ENCODE measurements around the gene SLC28A3. TPM values are rescaled to one million over a fixed set of nuclear protein-coding genes. Genes with fewer than 3 reads are reported as not detected.

SLC28A3 gene
- polyA plus RNA-seq, 1 experiment: 0.74 TPM

DNA sequence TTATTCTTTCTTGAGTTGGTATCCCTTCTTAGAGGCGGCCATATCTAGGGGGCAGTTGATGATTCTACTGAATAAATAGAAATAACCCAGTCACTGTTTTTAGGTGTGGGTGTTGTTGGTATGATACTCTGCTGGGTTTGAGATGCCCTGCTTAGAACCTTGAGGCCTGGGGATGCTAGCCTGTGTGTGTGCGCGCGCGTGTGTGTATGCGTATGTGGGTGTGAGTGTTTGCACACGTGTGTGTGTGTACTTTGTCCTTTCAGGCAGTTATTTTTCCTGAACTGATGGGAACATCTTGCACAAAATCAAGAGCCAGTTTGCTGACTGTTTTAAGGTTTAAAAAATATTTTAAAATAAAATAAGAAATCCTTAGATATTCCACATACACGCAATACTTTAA is 3.3 kb downstream of the SLC28A3 start:
- TF ChIP-seq, protein P1, sequence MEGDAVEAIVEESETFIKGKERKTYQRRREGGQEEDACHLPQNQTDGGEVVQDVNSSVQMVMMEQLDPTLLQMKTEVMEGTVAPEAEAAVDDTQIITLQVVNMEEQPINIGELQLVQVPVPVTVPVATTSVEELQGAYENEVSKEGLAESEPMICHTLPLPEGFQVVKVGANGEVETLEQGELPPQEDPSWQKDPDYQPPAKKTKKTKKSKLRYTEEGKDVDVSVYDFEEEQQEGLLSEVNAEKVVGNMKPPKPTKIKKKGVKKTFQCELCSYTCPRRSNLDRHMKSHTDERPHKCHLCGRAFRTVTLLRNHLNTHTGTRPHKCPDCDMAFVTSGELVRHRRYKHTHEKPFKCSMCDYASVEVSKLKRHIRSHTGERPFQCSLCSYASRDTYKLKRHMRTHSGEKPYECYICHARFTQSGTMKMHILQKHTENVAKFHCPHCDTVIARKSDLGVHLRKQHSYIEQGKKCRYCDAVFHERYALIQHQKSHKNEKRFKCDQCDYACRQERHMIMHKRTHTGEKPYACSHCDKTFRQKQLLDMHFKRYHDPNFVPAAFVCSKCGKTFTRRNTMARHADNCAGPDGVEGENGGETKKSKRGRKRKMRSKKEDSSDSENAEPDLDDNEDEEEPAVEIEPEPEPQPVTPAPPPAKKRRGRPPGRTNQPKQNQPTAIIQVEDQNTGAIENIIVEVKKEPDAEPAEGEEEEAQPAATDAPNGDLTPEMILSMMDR (IDR thresholded peaks at IDR 0.05; ENCODE audit: low read depth, low read length): no peak
- H3K27me3 ChIP-seq (ENCODE audit: control insufficient read depth, insufficient read depth, low read length): peaks cover 3% of the 10 kb centered on the region
- no peak for DNase-seq (ENCODE audit: low read depth, low spot score)
- ChIA-PET POLR2A (no interaction called here), CTCF (no interaction called here)
- no peak overlapping the region for H3K4me3 ChIP-seq (ENCODE audit: low read depth, low read length)
- H3K9me3 ChIP-seq (ENCODE audit: control insufficient read depth, insufficient read depth, low read length): no peaks in the 10 kb centered on the region
- H3K27ac ChIP-seq (ENCODE audit: low read depth, low read length): no peak overlapping the region

DNA sequence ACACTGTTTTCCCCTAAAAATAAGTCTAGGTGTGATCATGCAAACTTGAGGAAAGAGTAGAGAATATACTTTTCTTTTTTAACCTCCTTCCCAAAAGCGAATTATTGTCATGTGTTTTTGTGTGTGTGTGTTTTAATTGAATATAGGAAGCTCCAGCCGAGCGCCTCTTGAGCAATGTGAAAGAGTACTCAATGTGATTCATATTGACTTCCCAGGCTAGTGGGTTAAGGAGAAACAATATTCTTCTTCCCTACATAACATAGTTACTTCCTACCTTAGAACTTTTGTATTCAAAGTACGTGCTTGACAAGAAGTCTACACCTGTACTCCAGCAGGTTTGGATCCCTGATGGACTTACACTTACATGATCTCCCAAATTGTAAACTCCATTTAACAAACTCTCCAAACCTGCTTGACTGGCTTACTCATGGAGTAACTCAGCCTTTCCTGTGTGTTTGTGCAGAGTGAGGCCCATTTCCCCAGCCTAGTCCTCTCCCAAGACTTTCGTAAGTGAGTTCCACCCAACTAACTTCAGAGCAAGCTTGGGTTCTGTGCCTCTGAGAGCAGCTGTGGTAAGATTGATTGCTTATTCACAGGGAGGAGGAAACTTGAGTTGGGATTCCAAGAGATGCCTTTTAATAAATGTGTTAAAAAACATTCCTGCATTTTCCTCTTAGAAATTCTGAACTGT is 9.3 kb downstream of the SLC28A3 start:
- no peaks in the 10 kb centered on the region for H3K27me3 ChIP-seq (ENCODE audit: control insufficient read depth, insufficient read depth, low read length)
- TF ChIP-seq, protein P1 (IDR thresholded peaks at IDR 0.05; ENCODE audit: low read depth, low read length): no peak
- DNase-seq (ENCODE audit: low read depth, low spot score): no peak
- ChIA-PET POLR2A (no interaction called here), CTCF (no interaction called here)
- no peak overlapping the region for H3K27ac ChIP-seq (ENCODE audit: low read depth, low read length)
- H3K4me3 ChIP-seq (ENCODE audit: low read depth, low read length): no peak overlapping the region
- peaks cover 8% of the 10 kb centered on the region for H3K9me3 ChIP-seq (ENCODE audit: control insufficient read depth, insufficient read depth, low read length)

- DNase-seq (ENCODE audit: low read depth, low spot score): no peak
Measured at GRCh38 chr9:84330246-84330645, 10.3 kb downstream of the SLC28A3 start.

DNA sequence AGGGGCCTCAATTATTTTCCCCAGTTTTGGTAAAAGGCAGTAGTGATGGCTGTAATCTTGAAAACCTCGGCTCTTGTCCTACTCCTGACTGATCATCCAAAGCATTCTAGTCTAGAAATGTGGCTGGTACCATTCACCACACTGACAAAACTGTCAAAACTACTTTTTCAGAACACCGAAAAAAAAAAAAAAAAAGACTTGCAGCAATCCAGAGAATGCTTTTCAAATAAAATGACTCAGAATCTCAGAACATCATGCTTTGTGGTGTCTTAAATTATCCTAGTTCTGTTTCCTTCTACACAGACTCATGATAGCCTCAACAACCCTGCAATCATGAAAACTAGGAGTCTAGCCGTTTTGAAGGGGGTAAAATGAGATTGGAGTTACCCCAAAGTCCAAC is 13.4 kb downstream of the SLC28A3 start:
- CTCF ChIA-PET: no interaction called here
- H3K27me3 ChIP-seq (ENCODE audit: control insufficient read depth, insufficient read depth, low read length): no peaks in the 10 kb centered on the region
- POLR2A ChIA-PET: no interaction called here
- no peak for DNase-seq (ENCODE audit: low read depth, low spot score)
- no peak overlapping the region for H3K27ac ChIP-seq (ENCODE audit: low read depth, low read length)
- peaks cover 8% of the 10 kb centered on the region for H3K9me3 ChIP-seq (ENCODE audit: control insufficient read depth, insufficient read depth, low read length)
- no peak overlapping the region for H3K4me3 ChIP-seq (ENCODE audit: low read depth, low read length)
- TF ChIP-seq, protein P1 (IDR thresholded peaks at IDR 0.05; ENCODE audit: low read depth, low read length): no peak

More at GRCh38 chr9:84330246-84330645, 10.3 kb downstream of the SLC28A3 start:
- H3K27ac ChIP-seq (ENCODE audit: low read depth, low read length): no peak overlapping the region
- POLR2A ChIA-PET: no interaction called here
- CTCF ChIA-PET: no interaction called here
- H3K9me3 ChIP-seq (ENCODE audit: control insufficient read depth, insufficient read depth, low read length): peaks cover 8% of the 10 kb centered on the region
- TF ChIP-seq, protein P1 (IDR thresholded peaks at IDR 0.05; ENCODE audit: low read depth, low read length): no peak
- H3K27me3 ChIP-seq (ENCODE audit: control insufficient read depth, insufficient read depth, low read length): no peaks in the 10 kb centered on the region
- H3K4me3 ChIP-seq (ENCODE audit: low read depth, low read length): no peak overlapping the region

DNA sequence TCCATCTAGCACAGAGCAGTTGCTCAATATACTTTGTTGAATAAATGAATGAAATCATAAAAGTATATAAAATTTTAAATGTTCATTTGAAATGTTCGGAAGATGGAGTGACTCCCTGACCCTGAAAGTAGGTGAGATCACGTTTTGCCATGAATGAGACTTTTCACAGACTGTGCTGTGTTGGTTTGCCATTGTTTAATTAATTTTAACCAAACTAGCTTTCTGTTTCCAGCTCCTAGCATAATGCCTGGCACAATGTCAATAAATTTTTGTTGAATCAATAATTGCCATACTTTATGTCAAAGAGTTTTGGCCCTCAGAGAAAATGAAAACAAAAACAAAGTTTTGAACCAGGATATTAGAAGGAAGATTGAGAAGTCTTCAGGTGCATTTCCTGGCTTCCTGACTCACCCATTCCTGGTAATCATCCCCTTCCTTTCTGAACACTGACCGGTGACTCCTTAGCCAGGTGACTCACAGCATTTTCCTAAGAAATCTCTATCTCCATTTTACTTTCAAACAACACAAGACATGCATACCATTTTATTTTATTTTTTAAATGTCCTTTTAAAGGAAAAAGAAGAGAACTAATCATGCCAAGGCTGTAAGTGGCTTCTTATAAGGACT is 15.1 kb downstream of the SLC28A3 start:
- POLR2A ChIA-PET: no interaction called here
- CTCF ChIA-PET: interaction anchor here (1.1 to 1.3 kb wide), 3 partner anchors 10 to 405 kb away, joined by 3 to 4 read pairs (median 4); no protein-coding TSS in a partner anchor

More for the DNA sequence above, 15.1 kb downstream of the SLC28A3 start:
- Histone ChIP-seq H3K9me3 (ENCODE audit: control insufficient read depth, insufficient read depth, low read length) (peaks cover 8% of the 10 kb centered on the region), H3K27me3 (ENCODE audit: control insufficient read depth, insufficient read depth, low read length) (no peaks in the 10 kb centered on the region), H3K27ac (ENCODE audit: low read depth, low read length) (no peak overlapping the region), H3K4me3 (ENCODE audit: low read depth, low read length) (no peak overlapping the region)
- TF ChIP-seq, protein P1 (IDR thresholded peaks at IDR 0.05; ENCODE audit: low read depth, low read length): no peak
- no peak for DNase-seq (ENCODE audit: low read depth, low spot score)

Data from AG04450 (cell line).